Mesenchymal stem cell (in vitro differentiated cells and primary cell): Measurements from ENCODE around the gene NOM1.
A peak's percentile ranks its signal among the peaks of the same experiment; 100 is the strongest.

ENCODE experiments used
- DNase-seq: peaks from one replicate; pipeline ENCODE4 v3.0.0-alpha.2; 2013
- H2AFZ ChIP-seq: one replicate; pipeline ENCODE4 v1.6.1; 2013; ENCODE audit warnings: low read depth, mild to moderate bottlenecking, control low read depth, inconsistent platforms, low read length, moderate library complexity
- H2AK5ac ChIP-seq: 2 replicates; pipeline ENCODE4 v1.6.1; 2013; ENCODE audit warnings: low read length, moderate library complexity, mild to moderate bottlenecking, inconsistent platforms; ENCODE audit not compliant: severe bottlenecking
- H2BK120ac ChIP-seq: one replicate; pipeline ENCODE4 v1.6.1; 2013; ENCODE audit warnings: low read depth, mild to moderate bottlenecking, inconsistent platforms, low read length, moderate library complexity
- H2BK12ac ChIP-seq, 2 experiments: one replicate each; pipeline ENCODE4 v1.6.1; 2013; ENCODE audit warnings: inconsistent platforms in 2 of 2, low read length in 2 of 2, mild to moderate bottlenecking in 2 of 2, moderate library complexity in 2 of 2, control low read depth in 1 of 2
- H2BK15ac ChIP-seq: one replicate; pipeline ENCODE4 v1.6.1; 2013; ENCODE audit warnings: mild to moderate bottlenecking, low read depth, inconsistent platforms; ENCODE audit not compliant: poor library complexity, severe bottlenecking
- H2BK5ac ChIP-seq: 2 replicates; pipeline ENCODE4 v1.6.1; 2013; ENCODE audit warnings: low read depth, mild to moderate bottlenecking, low read length, control low read depth, inconsistent platforms; ENCODE audit not compliant: poor library complexity, severe bottlenecking
- H3K14ac ChIP-seq, 2 experiments: one replicate each; pipeline ENCODE4 v1.6.1; 2013; ENCODE audit warnings: inconsistent platforms in 2 of 2, low read length in 2 of 2, control low read depth in 1 of 2, mild to moderate bottlenecking in 1 of 2, moderate library complexity in 1 of 2
- H3K18ac ChIP-seq, 2 experiments: one replicate each; pipeline ENCODE4 v1.6.1; 2013; ENCODE audit warnings: inconsistent platforms in 2 of 2, low read length in 2 of 2, control low read depth in 1 of 2, low read depth in 1 of 2, mild to moderate bottlenecking in 1 of 2
- H3K23ac ChIP-seq, 2 experiments: one replicate each; pipeline ENCODE4 v1.6.1; 2013; ENCODE audit warnings: inconsistent platforms in 2 of 2, low read length in 2 of 2, mild to moderate bottlenecking in 2 of 2, moderate library complexity in 2 of 2, control low read depth in 1 of 2
- H3K27ac ChIP-seq: 2 replicates; pipeline ENCODE4 v1.5.1; 2013; ENCODE audit warnings: mild to moderate bottlenecking, moderate library complexity, low read length, control low read depth, inconsistent platforms; ENCODE audit not compliant: poor library complexity, severe bottlenecking
- H3K27me3 ChIP-seq, 2 experiments: 2 replicates each; pipeline versions ENCODE4 v1.6.1 to v1.7.0; 2013; ENCODE audit warnings: low read length in 2 of 2, mild to moderate bottlenecking in 2 of 2, moderate library complexity in 2 of 2, control low read depth in 1 of 2, inconsistent platforms in 1 of 2; ENCODE audit not compliant: control insufficient read depth in 1 of 2, insufficient read depth in 1 of 2
- H3K36me3 ChIP-seq, 2 experiments: 2 replicates each; pipeline versions ENCODE4 v1.6.1 to v1.7.0; 2013; ENCODE audit warnings: low read length in 2 of 2, control low read depth in 1 of 2, inconsistent platforms in 1 of 2, low read depth in 1 of 2, mild to moderate bottlenecking in 1 of 2; ENCODE audit not compliant: insufficient read depth in 2 of 2, control insufficient read depth in 1 of 2
- H3K4ac ChIP-seq, 2 experiments: one replicate each; pipeline ENCODE4 v1.6.1; 2013; ENCODE audit warnings: inconsistent platforms in 2 of 2, low read length in 2 of 2, mild to moderate bottlenecking in 2 of 2, moderate library complexity in 2 of 2, control low read depth in 1 of 2, low read depth in 1 of 2
- H3K4me1 ChIP-seq: 2 replicates; pipeline ENCODE4 v1.6.1; 2013; ENCODE audit warnings: low read depth, low read length, control low read depth; ENCODE audit not compliant: control insufficient read depth, insufficient read depth
- H3K4me2 ChIP-seq: 2 replicates; pipeline ENCODE4 v1.6.1; 2013; ENCODE audit warnings: low read length, mild to moderate bottlenecking, inconsistent platforms; ENCODE audit not compliant: poor library complexity, severe bottlenecking
- H3K4me3 ChIP-seq, 2 experiments: 2 replicates each; pipeline versions ENCODE4 v1.5.1 to v1.7.0; 2013; ENCODE audit warnings: low read length in 2 of 2, mild to moderate bottlenecking in 2 of 2, control low read depth in 1 of 2, low read depth in 1 of 2; ENCODE audit not compliant: insufficient read depth in 1 of 2
- H3K79me1 ChIP-seq: replicated peaks from 2 replicates; pipeline ENCODE4 v1.6.1; 2013; ENCODE audit warnings: mild to moderate bottlenecking, control low read depth, low read length, inconsistent platforms; ENCODE audit not compliant: poor library complexity, severe bottlenecking
- H3K9ac ChIP-seq: 2 replicates; pipeline ENCODE4 v1.7.0; 2013; ENCODE audit warnings: mild to moderate bottlenecking, low read length, moderate library complexity
- H3K9me3 ChIP-seq: 2 replicates; pipeline ENCODE4 v1.7.0; 2013; ENCODE audit warnings: mild to moderate bottlenecking, low read length; ENCODE audit not compliant: control insufficient read depth
- H4K8ac ChIP-seq: one replicate; pipeline ENCODE4 v1.6.1; 2013; ENCODE audit warnings: inconsistent platforms, mild to moderate bottlenecking, low read length, moderate library complexity
- H4K91ac ChIP-seq: one replicate; pipeline ENCODE4 v1.6.1; 2013; ENCODE audit warnings: mild to moderate bottlenecking, low read length, inconsistent platforms
- WGBS: methylation state at CpG from one replicate; pipeline ENCODE4 v1.1.7; 2013; ENCODE audit warnings: mixed read lengths; 5-methylcytosine and 5-hydroxymethylcytosine counted together

The NOM1 gene

GRCh38 chr7:156942708-156943090, 6.8 kb upstream of the NOM1 start:
- H3K4me3 ChIP-seq: no peak overlapping the region
- H4K8ac ChIP-seq: no peak overlapping the region
- no peak overlapping the region for H2BK15ac ChIP-seq
- H2AK5ac ChIP-seq: no peak overlapping the region
- H4K91ac ChIP-seq: no peak overlapping the region
- H3K18ac ChIP-seq: no peak overlapping the region
- no peak overlapping the region for H3K14ac ChIP-seq
- H2BK12ac ChIP-seq: no peak overlapping the region
- H3K27ac ChIP-seq: no peak overlapping the region
- no peak overlapping the region for H2BK5ac ChIP-seq
- H2BK120ac ChIP-seq: no peak overlapping the region
- 68% methylated on average over 21 of the region's 24 CpGs for WGBS
- H3K23ac ChIP-seq: no peak overlapping the region
- no peak overlapping the region for H2AFZ ChIP-seq
- H3K4ac ChIP-seq: no peak overlapping the region
- no peaks in the 10 kb centered on the region for H3K9me3 ChIP-seq
- no peaks in the 10 kb centered on the region for H3K36me3 ChIP-seq
- H3K27me3 ChIP-seq: peaks cover 31% of the 10 kb centered on the region in 2 experiments
- no peak overlapping the region for H3K4me2 ChIP-seq
- no peak for DNase-seq
- H3K79me1 ChIP-seq: no peaks in the 10 kb centered on the region
- no peak overlapping the region for H3K9ac ChIP-seq
- peaks cover 2% of the 10 kb centered on the region for H3K4me1 ChIP-seq

DNA sequence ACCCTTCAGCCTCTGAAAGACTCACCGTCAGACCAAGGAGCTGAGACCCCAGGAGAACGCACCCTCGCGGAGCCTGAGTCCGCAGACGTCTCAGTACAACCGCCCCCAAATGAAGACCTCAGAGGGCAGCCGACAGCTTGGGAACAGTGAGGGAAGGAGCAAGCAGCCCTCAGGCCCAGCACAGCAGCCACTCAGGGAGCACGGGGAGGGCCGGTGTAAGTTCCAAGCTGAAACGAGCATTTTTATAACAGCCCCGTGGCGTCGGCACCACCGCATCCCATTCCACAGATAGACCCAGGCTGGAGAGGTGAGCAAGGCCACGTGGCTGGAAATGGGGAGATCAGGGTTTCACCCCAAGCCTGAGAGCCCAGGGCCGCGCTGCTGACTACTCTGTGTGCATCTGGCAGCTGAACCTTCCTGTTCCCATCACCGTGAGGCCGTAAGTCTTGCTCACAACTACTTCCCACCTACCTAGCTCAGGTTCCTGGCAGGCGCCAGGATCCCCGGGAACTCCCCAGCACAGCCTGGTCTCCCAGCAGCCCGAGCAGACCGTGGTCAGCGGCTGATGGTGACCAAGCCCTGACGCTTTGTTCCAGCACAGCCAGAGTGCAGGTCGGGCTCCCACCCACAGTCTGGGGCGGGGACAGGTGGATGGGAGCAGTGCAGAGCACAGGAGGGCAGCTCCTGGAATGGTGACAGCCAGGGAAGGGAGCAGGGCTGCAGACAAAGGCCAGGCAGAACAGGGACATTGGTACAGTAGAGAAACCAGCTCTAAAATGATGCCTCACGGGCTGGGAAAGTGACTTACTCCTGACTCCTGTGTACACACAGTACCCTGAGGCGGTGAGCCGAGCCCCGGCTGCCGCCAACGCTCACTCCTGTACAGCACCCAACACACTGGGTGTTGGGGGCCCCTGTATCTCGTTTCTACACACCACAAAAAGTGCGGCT, 6.1 kb upstream of the NOM1 start:
- H3K36me3 ChIP-seq: no peaks in the 10 kb centered on the region
- no peak overlapping the region for H2BK15ac ChIP-seq
- H3K4me1 ChIP-seq: peaks cover 2% of the 10 kb centered on the region
- H3K18ac ChIP-seq: no peak overlapping the region
- H3K9ac ChIP-seq: no peak overlapping the region
- H3K27ac ChIP-seq: no peak overlapping the region
- no peak overlapping the region for H4K8ac ChIP-seq
- no peak overlapping the region for H2AFZ ChIP-seq
- peaks cover 27 to 31% of the 10 kb centered on the region in 2 experiments for H3K27me3 ChIP-seq
- H2AK5ac ChIP-seq: no peak overlapping the region
- no peak overlapping the region for H2BK120ac ChIP-seq
- H3K4me3 ChIP-seq: no peak overlapping the region
- no peak overlapping the region for H4K91ac ChIP-seq
- no peak overlapping the region for H3K14ac ChIP-seq
- H3K4ac ChIP-seq: no peak overlapping the region
- 73% methylated on average over 35 of the region's 36 CpGs for WGBS
- H3K79me1 ChIP-seq: no peaks in the 10 kb centered on the region
- H3K23ac ChIP-seq: no peak overlapping the region
- no peaks in the 10 kb centered on the region for H3K9me3 ChIP-seq
- DNase-seq: no peak
- no peak overlapping the region for H2BK5ac ChIP-seq
- H3K4me2 ChIP-seq: no peak overlapping the region
- H2BK12ac ChIP-seq: no peak overlapping the region

GRCh38 chr7:156944876-156945275, 4.6 kb upstream of the NOM1 start:
- H3K79me1 ChIP-seq: no peaks in the 10 kb centered on the region
- H3K9ac ChIP-seq: no peak overlapping the region
- no peak overlapping the region for H3K4ac ChIP-seq
- H2BK12ac ChIP-seq: no peak overlapping the region
- peaks cover 7% of the 10 kb centered on the region for H3K4me1 ChIP-seq
- H3K4me2 ChIP-seq: no peak overlapping the region
- H2BK120ac ChIP-seq: no peak overlapping the region
- DNase-seq: no peak
- H3K9me3 ChIP-seq: no peaks in the 10 kb centered on the region
- WGBS: 82% methylated on average over 5 of the region's 9 CpGs
- no peak overlapping the region for H2BK5ac ChIP-seq
- no peak overlapping the region for H2BK15ac ChIP-seq
- H3K14ac ChIP-seq: no peak overlapping the region
- H3K36me3 ChIP-seq: no peaks in the 10 kb centered on the region
- no peak overlapping the region for H3K4me3 ChIP-seq
- peak overlapping the region in 1 of 2 experiments; percentile 35 for H3K23ac ChIP-seq
- H2AFZ ChIP-seq: no peak overlapping the region
- no peak overlapping the region for H4K8ac ChIP-seq
- peak overlapping the region; percentile 43 for H4K91ac ChIP-seq
- no peak overlapping the region for H3K27ac ChIP-seq
- peaks cover 27 to 31% of the 10 kb centered on the region in 2 experiments for H3K27me3 ChIP-seq
- no peak overlapping the region for H3K18ac ChIP-seq
- no peak overlapping the region for H2AK5ac ChIP-seq

DNA sequence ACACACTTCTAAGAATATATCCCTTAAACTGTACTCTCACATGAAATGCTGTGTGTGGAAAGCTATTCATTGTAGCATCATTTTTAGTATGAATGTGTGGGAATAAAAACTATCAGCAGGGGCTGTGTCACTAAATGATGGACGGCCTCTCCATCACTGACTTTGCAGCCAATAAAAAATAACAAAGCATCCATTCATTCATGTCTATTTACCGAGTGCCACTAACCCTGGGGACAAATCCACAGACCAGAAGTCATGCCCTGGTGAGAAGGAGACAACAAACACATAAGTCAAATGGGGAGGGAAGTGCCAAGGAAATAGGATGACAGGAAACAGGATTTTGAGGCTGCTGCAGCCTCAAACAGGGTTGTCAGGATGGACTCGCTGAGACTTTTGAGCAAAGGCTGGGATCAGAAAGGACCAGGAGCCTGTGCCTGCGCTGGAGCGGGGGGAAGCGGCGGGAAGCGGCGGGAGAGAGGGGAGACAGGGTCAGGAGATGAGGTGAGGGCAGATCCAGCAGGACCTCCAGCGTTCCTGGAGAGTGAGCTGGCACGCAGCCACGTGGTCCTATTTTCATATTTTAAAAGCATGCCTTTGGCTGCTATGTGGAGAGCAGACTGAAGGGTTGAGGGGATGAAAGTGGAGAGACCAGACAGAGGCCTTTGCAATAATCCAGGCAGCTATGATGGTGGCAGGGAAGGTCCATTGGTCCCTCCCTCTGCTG, 2.2 kb upstream of the NOM1 start:
- Histone ChIP-seq H4K8ac (no peak overlapping the region), H3K9ac (no peak overlapping the region), H2AK5ac (no peak overlapping the region), H4K91ac (no peak overlapping the region), H2BK12ac (no peak overlapping the region), H3K4ac (no peak overlapping the region), H3K27me3 (peaks cover 27 to 31% of the 10 kb centered on the region in 2 experiments), H3K79me1 (peaks cover 1% of the 10 kb centered on the region), H3K9me3 (no peaks in the 10 kb centered on the region), H2BK15ac (no peak overlapping the region), H3K23ac (peak overlapping the region in 1 of 2 experiments; percentile 35), H3K18ac (no peak overlapping the region), H2AFZ (no peak overlapping the region), H2BK120ac (no peak overlapping the region), H3K36me3 (peaks cover 0 to 3% of the 10 kb centered on the region in 2 experiments), H2BK5ac (no peak overlapping the region), H3K4me2 (no peak overlapping the region), H3K14ac (no peak overlapping the region), H3K4me3 (no peak overlapping the region), H3K4me1 (peaks cover 10% of the 10 kb centered on the region), H3K27ac (no peak overlapping the region)
- 70% methylated on average over 12 of the region's 12 CpGs for WGBS
- DNase-seq: no peak
